Measurements from ENCODE around the gene PDCD11.

PDCD11 gene

GRCh38 chr10:103382769-103383168 is 13.7 kb upstream of the PDCD11 start:
- DNase-seq (ENCODE audit: low read depth) = no peak
- no peak for TF ChIP-seq CTCF (IDR thresholded peaks at IDR 0.05; ENCODE audit: control insufficient read depth, insufficient read depth, low read depth, low read length, missing control alignments)
- no peak overlapping the region for H3K4me3 ChIP-seq (ENCODE audit: control insufficient read depth, low read depth, low read length)

- H3K4me3 ChIP-seq (ENCODE audit: control insufficient read depth, low read depth, low read length) = no peak overlapping the region
- no peak for DNase-seq (ENCODE audit: low read depth)
- no peak for TF ChIP-seq CTCF (IDR thresholded peaks at IDR 0.05; ENCODE audit: control insufficient read depth, insufficient read depth, low read depth, low read length, missing control alignments)
Measured at GRCh38 chr10:103394180-103394579, 2.2 kb upstream of the PDCD11 start.

GRCh38 chr10:103395754-103396066 is 716 bp upstream of the PDCD11 start:
- peak overlapping the region; percentile 73 for H3K4me3 ChIP-seq (ENCODE audit: control insufficient read depth, low read depth, low read length)
- TF ChIP-seq CTCF (IDR thresholded peaks at IDR 0.05; ENCODE audit: control insufficient read depth, insufficient read depth, low read depth, low read length, missing control alignments) = no peak
- no peak for DNase-seq (ENCODE audit: low read depth)

- DNase-seq (ENCODE audit: low read depth) = no peak
- peak overlapping the region; percentile 73 for H3K4me3 ChIP-seq (ENCODE audit: control insufficient read depth, low read depth, low read length)
- no peak for TF ChIP-seq CTCF (IDR thresholded peaks at IDR 0.05; ENCODE audit: control insufficient read depth, insufficient read depth, low read depth, low read length, missing control alignments)
Measured at GRCh38 chr10:103396789-103397087, 312 bp downstream of the PDCD11 start.

- no peak for TF ChIP-seq CTCF (IDR thresholded peaks at IDR 0.05; ENCODE audit: control insufficient read depth, insufficient read depth, low read depth, low read length, missing control alignments)
- H3K4me3 ChIP-seq (ENCODE audit: control insufficient read depth, low read depth, low read length) = peak overlapping the region; percentile 73
- no peak for DNase-seq (ENCODE audit: low read depth)
Measured at GRCh38 chr10:103397191-103397825, 882 bp downstream of the PDCD11 start.

GRCh38 chr10:103413564-103413963 is 17.1 kb downstream of the PDCD11 start:
- DNase-seq (ENCODE audit: low read depth) = no peak
- no peak for TF ChIP-seq CTCF (IDR thresholded peaks at IDR 0.05; ENCODE audit: control insufficient read depth, insufficient read depth, low read depth, low read length, missing control alignments)
- no peak overlapping the region for H3K4me3 ChIP-seq (ENCODE audit: control insufficient read depth, low read depth, low read length)

GRCh38 chr10:103415581-103415980 is 19.2 kb downstream of the PDCD11 start:
- no peak for DNase-seq (ENCODE audit: low read depth)
- no peak for TF ChIP-seq CTCF (IDR thresholded peaks at IDR 0.05; ENCODE audit: control insufficient read depth, insufficient read depth, low read depth, low read length, missing control alignments)
- no peak overlapping the region for H3K4me3 ChIP-seq (ENCODE audit: control insufficient read depth, low read depth, low read length)

All from AG09309 (cell line).